GM19239 (cell line): ENCODE data around the gene CDKN2B.

Experiments
- DNase-seq: peaks from one replicate; pipeline ENCODE4 v3.0.0; 2011; ENCODE audit warnings: low spot score; ENCODE audit not compliant: insufficient read length
- FAIRE-seq: peaks from 2 replicates; lab custom pipeline; 2011; peaks lifted over from hg19 to GRCh38; lab: Jason Lieb, UNC

Gene CDKN2B

GRCh38 chr9:22036866-22037626 is 27.9 kb upstream of the CDKN2B start:
- FAIRE-seq (no peak), DNase-seq (no peak)

DNA sequence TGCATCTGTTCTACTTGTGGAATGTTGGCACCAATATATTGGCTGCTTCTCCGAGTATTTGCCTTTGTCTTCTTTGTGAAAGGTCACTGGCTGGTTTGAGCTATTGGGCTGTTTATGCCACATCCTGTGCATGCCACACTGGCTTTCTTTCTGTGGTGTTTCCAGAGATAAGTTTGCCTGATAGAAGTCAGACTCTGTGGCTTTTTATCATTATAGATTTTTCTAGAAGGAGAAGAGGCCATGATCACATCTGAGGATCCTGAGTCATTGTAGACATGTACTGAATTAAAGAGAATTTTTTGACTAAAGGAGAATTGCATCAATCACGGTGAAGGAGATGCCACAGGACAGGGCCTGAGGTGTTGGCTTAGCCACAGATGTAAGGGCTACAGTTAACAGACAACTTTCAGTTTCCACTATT is 26.5 kb upstream of the CDKN2B start:
- DNase-seq (no peak), FAIRE-seq (no peak)

DNA sequence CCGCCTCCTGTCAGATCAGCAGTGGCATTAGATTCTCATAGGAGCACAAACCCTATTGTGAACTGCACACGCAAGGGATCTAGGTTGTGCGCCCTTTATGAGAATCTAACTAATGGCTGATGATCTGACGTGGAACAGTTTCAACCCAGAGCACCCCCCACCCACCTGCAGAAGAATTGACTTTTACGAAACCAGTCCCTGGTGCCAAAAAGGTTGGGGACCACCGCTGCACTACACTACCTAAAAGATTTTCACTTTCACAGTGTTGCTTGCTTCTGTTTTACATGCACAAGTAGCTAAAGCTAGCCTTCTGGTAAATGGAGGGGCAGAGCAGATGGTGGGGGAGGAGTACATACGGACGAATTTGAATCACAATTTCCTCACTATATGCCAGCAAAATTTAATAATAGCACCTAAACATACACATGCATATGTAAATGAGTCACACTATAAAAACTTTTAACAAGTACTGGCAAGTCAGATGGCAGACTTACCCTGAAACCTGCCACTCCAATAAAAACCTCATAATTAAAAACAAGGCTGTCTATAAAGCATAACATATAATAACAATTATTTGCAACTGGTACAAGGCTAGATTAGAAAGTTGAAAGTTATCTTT is 24.0 kb upstream of the CDKN2B start:
- FAIRE-seq (no peak), DNase-seq (no peak)

DNA sequence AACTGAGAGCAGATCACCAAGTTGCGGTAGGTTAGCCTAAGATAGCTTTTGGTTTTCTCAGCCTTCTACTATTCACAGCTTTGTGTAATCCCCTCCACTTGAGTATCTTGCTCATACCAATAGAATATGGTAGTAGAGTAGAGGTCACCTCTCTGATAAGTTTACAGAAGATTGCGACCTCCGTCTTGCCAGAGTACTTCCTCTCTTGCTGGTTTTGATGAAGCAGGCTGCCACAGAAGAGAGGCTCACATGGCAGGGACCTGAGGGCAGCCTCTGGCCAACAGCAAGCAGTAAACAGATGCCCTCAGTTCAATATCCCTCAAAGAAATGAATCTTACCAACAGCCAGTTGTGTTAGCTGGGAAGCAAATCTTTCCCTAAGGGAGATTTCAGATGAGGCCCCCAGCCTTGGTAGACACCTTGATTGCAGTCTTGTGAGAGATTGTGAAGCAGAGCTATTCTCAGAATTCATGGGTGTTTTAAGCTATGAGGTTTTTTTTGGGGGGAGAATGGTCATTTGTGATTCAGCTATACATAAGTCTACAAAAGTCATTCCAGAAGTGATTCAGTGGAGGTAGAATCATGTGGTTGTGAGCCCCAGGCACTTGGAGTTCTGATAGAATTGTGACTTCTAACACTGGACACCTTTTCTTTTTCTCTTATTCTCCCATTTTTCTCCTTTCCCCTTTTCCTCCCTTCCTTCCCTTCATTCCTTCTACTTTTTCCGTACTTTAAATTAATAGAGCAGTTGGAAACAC is 22.7 kb upstream of the CDKN2B start:
- FAIRE-seq: no peak
- no peak for DNase-seq

GRCh38 chr9:22030101-22030598 is 21.0 kb upstream of the CDKN2B start:
- no peak for DNase-seq
- no peak for FAIRE-seq

GRCh38 chr9:22029231-22029630 is 20.1 kb upstream of the CDKN2B start:
- no peak for FAIRE-seq
- no peak for DNase-seq

- FAIRE-seq (no peak), DNase-seq (no peak)
Observed at GRCh38 chr9:22028394-22028793, 19.3 kb upstream of the CDKN2B start.

DNA sequence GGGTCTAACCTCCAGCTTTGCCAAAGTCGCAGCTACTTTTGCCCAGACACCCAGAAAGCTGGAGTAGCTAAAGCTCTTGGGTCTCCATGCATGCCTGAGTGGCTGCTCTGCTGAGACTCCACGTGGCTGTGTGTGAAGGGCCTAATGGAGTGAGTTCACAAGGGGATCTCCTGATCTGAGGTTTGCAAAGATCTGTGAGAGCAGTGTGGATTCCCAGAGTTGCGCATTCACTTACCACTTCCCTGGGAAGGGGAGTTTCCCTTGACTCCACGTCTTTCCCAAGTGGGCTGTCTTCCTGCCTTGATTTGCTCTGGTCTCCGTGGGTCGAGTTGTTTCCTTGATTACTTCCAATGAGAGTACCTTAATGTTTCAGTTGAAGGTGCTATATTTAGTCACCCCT is 17.6 kb upstream of the CDKN2B start:
- FAIRE-seq (no peak), DNase-seq (no peak)

DNA sequence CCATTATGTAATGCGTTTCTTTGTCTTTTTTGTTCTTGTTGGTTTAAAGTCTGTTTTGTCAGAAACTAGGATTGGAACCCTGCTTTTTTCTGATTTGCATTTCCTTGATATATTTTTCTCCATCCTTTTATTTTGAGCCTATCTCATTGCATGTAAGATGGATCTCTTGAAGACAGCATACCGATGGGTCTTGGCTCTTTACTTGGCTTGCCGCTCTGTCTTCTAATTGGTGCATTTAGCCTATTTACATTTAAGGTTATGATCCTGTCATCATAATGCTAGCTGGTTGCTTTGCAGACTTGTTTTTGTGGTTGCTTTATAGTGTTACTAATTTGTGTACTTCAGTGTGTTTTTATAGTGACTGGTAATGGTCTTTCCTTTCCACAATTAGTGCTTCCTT is 13.3 kb upstream of the CDKN2B start:
- DNase-seq: no peak

DNA sequence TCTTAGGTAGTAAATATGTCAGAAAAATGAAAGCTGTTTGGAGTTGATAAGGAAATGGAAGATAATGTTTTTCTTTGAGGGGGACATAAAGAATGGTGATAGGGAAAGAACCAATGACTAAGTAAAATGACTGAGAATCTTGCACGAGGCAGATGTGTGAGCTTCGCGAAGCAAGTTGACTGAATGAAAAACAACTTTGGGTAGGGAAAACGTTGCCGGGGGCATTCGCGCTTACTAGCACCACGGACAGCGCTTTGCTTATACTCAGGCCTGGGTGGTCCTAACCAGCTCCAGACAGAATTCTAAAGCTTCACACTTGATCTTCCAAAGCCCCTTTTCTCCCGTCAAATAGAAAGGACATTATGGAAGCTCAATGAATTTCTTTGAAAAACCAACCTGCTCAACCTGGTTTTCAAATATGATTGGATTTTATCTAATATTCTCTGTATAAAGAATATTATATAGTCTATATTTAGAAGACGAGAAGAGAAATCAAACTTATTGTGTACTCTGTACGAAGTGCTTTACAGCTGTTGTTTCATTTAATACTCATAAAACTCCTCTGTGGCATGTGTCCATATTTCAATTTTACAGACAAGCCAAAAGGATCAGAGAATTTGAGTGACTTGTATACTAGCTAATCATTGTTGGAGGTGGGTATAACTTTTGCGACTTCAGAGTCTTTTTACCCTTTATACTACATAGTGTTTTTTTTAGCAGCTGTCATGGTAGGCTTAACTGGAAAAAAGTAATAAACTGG is 1.9 kb upstream of the CDKN2B start:
- DNase-seq (no peak), FAIRE-seq (no peak)

More for the DNA sequence above, 13.3 kb upstream of the CDKN2B start:
- no peak for FAIRE-seq

DNA sequence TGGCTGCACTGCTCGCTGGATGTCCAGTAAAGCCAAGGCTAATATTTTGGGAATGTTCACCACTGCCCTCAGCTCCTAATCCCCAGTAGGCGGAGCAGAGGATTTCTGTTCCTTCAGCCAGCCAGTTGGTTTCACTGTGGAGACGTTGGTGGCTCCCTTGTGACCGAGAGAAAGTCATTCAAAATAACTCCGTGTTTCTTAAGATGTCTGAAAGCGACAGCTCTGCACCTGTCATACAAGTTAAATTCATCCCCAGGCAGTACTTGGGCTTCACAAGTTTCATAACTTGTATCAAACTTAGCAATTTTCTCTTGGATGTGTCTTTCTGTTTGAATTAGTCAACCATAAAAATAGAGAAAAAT is 382 bp upstream of the CDKN2B start:
- no peak for FAIRE-seq

GRCh38 chr9:22008384-22008716 is 755 bp downstream of the CDKN2B start:
- peak; percentile 49 for FAIRE-seq

More for the DNA sequence above, 382 bp upstream of the CDKN2B start:
- DNase-seq: no peak

DNA sequence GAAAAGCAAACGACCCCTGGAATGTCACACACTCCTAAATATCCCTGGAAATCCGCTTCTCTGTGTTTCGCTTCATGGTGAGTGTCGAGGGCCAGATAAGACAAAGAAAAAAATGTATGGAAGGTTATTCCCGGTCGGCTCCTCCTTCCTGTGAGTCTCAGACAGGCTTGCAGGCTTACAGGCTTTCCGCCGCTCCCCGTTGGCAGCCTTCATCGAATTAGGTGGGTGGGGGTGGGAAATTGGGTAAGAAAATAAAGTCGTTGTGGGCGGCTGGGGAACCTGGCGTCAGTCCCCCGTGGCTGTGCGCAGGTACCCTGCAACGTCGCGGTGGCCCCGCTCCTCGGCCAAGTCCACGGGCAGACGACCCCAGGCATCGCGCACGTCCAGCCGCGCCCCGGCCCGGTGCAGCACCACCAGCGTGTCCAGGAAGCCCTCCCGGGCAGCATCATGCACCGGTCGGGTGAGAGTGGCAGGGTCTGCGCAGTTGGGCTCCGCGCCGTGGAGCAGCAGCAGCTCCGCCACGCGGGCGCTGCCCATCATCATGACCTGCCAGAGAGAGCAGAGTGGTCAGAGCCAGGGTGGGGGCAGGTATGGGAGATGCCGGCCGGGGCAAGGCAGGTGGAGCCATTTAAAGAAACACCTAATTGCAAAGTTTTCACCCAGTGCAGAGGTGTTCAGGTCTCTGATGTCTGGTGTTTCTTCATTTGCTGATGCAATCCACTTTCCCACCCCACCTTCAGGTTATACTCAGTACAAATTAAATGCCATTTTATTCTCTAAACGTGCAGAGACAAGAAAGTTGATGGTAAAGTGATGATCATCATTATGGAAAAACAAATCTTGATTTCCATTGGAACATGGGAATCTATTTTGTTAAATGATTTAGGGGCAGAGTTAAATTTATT is 3.2 kb downstream of the CDKN2B start:
- no peak for FAIRE-seq

More at GRCh38 chr9:22008384-22008716, 755 bp downstream of the CDKN2B start:
- no peak for DNase-seq

GRCh38 chr9:22005021-22005701 is 3.9 kb downstream of the CDKN2B start:
- FAIRE-seq (peak; percentile 45), DNase-seq (no peak)

More for the DNA sequence above, 3.2 kb downstream of the CDKN2B start:
- no peak for DNase-seq

- FAIRE-seq: no peak
- no peak for DNase-seq
Observed at GRCh38 chr9:22002038-22002437, 7.1 kb downstream of the CDKN2B start.

- FAIRE-seq: no peak
- DNase-seq: no peak
Observed at GRCh38 chr9:21998026-21998425, 11.1 kb downstream of the CDKN2B start.

DNA sequence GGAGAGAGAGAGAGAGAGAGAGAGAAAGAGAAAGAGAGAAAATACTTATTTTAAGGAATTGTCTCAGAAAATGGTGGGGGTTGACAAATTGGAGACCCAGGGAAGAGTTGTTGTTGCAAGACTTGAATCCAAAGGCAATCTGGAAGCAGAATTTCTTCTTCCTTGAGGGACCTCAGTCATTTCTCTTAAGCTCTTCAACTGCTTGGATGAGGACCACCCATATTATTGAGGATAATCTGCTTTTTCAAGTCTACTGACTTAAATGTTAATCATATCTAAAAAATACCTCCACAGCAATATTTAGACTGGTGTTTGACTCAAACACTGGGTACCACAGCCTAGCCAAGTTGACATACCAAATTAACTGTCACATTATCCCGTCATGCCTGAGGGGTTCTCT is 11.6 kb downstream of the CDKN2B start:
- no peak for FAIRE-seq
- no peak for DNase-seq

DNA sequence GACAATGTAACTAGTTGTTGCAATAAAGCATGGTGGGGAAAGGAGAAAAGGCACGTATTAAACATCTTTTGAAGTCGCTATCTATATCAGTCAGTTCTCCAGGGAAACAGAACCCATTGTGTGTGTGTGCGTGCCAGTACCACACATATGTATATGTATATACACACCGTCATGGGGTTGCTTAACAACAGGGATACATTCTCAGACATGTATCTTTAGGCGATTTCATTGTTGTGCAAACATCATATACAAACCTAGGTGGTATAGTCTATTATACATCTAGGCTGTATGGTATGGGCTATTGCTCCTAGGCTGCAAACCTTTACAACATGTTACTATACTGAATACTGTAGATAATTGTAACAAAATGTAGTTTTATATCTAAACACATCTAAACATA is 12.2 kb downstream of the CDKN2B start:
- no peak for FAIRE-seq

GRCh38 chr9:21996438-21996837 is 12.7 kb downstream of the CDKN2B start:
- no peak for DNase-seq
- no peak for FAIRE-seq

More for the DNA sequence above, 12.2 kb downstream of the CDKN2B start:
- no peak for DNase-seq
